Skeletal muscle cell (primary cell): ENCODE data around the gene GNB1L.
"Not testable (repeated sequence)": the region's sequence is repeated elsewhere in the genome, so short reads cannot be mapped to it uniquely, and the experiment has no call there.

Experiments
- DNase-seq: peaks from one replicate; pipeline ENCODE4 v3.0.0-alpha.2; 2010; ENCODE audit warnings: low read depth
- H3K4me3 ChIP-seq: 2 replicates; pipeline ENCODE4 v1.5.1; 2011; ENCODE audit warnings: low read depth, mild to moderate bottlenecking, control low read depth, low read length, moderate library complexity

The GNB1L gene

GRCh38 chr22:19848298-19849224 lies 6.1 kb downstream of the GNB1L start:
- no peak for DNase-seq
- H3K4me3 ChIP-seq = no peak overlapping the region

GRCh38 chr22:19847345-19847632 lies 7.4 kb downstream of the GNB1L start:
- H3K4me3 ChIP-seq = no peak overlapping the region
- no peak for DNase-seq

- no peak for DNase-seq
- H3K4me3 ChIP-seq = no peak overlapping the region
These were observed 7.9 kb downstream of the GNB1L start for GRCh38 chr22:19846620-19847344.

- H3K4me3 ChIP-seq = no peak overlapping the region
These were observed 9.5 kb downstream of the GNB1L start for GRCh38 chr22:19845054-19845722.

GRCh38 chr22:19844377-19845053 lies 10.2 kb downstream of the GNB1L start:
- H3K4me3 ChIP-seq = no peak overlapping the region
- DNase-seq = no peak

More at GRCh38 chr22:19845054-19845722, 9.5 kb downstream of the GNB1L start:
- no peak for DNase-seq

GRCh38 chr22:19843857-19844376 lies 10.8 kb downstream of the GNB1L start:
- H3K4me3 ChIP-seq = no peak overlapping the region
- no peak for DNase-seq

- DNase-seq = no peak
- no peak overlapping the region for H3K4me3 ChIP-seq
These were observed 11.4 kb downstream of the GNB1L start for GRCh38 chr22:19843107-19843856.

- DNase-seq = no peak
- no peak overlapping the region for H3K4me3 ChIP-seq
These were observed 12.1 kb downstream of the GNB1L start for GRCh38 chr22:19842393-19843106.

GRCh38 chr22:19841641-19842392 lies 12.9 kb downstream of the GNB1L start:
- no peak for DNase-seq

GRCh38 chr22:19840955-19841640 lies 13.6 kb downstream of the GNB1L start:
- no peak for DNase-seq
- no peak overlapping the region for H3K4me3 ChIP-seq

More at GRCh38 chr22:19841641-19842392, 12.9 kb downstream of the GNB1L start:
- no peak overlapping the region for H3K4me3 ChIP-seq

- DNase-seq = no peak
- no peak overlapping the region for H3K4me3 ChIP-seq
These were observed 14.6 kb downstream of the GNB1L start for GRCh38 chr22:19840059-19840458.

- no peak for DNase-seq
- H3K4me3 ChIP-seq = no peak overlapping the region
These were observed 16.8 kb downstream of the GNB1L start for GRCh38 chr22:19837915-19838314.

- DNase-seq = no peak
- no peak overlapping the region for H3K4me3 ChIP-seq
These were observed 18.2 kb downstream of the GNB1L start for GRCh38 chr22:19836512-19836911.

GRCh38 chr22:19834599-19834998 lies 20.1 kb downstream of the GNB1L start:
- no peak for DNase-seq
- H3K4me3 ChIP-seq = no peak overlapping the region

GRCh38 chr22:19833327-19833726 lies 21.3 kb downstream of the GNB1L start:
- not testable (repeated sequence) for H3K4me3 ChIP-seq, DNase-seq

- no peak overlapping the region for H3K4me3 ChIP-seq
- DNase-seq = no peak
These were observed 22.1 kb downstream of the GNB1L start for GRCh38 chr22:19832476-19833108.
